Activated CD8-positive, alpha-beta T cell treated with anti-CD3 and anti-CD28 coated beads for 36 hours (primary cell): ENCODE results near the gene TNK2. TPM values are rescaled to one million over a fixed set of nuclear protein-coding genes. Genes with fewer than 3 reads are reported as not detected.

ENCODE experiments used
- ATAC-seq: fragments of 200-7000 bp; cut with Tn5 transposase; one replicate; pipeline ENCODE4 v1.10.0; 2021; ENCODE audit warnings: mild to moderate bottlenecking, moderate library complexity
- CTCF ChIA-PET: fragments of 350-600 bp; sonication (Branson Sonifier 250); formaldehyde crosslinking; loops from one replicate; lab custom pipeline; 2021; ENCODE audit warnings: antibody characterized with exemption; lab: Charles Lee
- POLR2A ChIA-PET: fragments of 350-600 bp; sonication (Branson Sonifier 250); formaldehyde crosslinking; loops from one replicate; lab custom pipeline; 2021; ENCODE audit warnings: antibody characterized with exemption; lab: Charles Lee
- DNase-seq: peaks from one replicate; pipeline ENCODE4 v3.0.0-alpha.2; 2020
- H3K27ac Mint-ChIP-seq: one replicate; pipeline ENCODE4 v1.8.0; 2021; ENCODE audit warnings: mild to moderate bottlenecking, mixed read lengths
- H3K27me3 Mint-ChIP-seq: one replicate; pipeline ENCODE4 v1.8.0; 2021; ENCODE audit warnings: mixed read lengths
- H3K36me3 Mint-ChIP-seq: one replicate; pipeline ENCODE4 v1.8.0; 2021; ENCODE audit warnings: low read depth, mixed read lengths
- H3K4me1 Mint-ChIP-seq: one replicate; pipeline ENCODE4 v1.8.0; 2021; ENCODE audit warnings: low read depth, mixed read lengths
- H3K4me3 Mint-ChIP-seq: one replicate; pipeline ENCODE4 v1.8.0; 2021; ENCODE audit warnings: mild to moderate bottlenecking, moderate library complexity, mixed read lengths
- H3K9me3 Mint-ChIP-seq: one replicate; pipeline ENCODE4 v1.8.0; 2021; ENCODE audit warnings: mixed read lengths
- intact Hi-C: fragments of 100-400 bp; cut with micrococcal nuclease; formaldehyde crosslinking; loops from one replicate; pipeline ENCODE4 v1.10.0; 2022
- total RNA-seq, 2 experiments: library from RNA; stranded (reverse); gene quantifications; one replicate each; pipeline ENCODE4 v1.2.3, GENCODE V29; 2021
- TF ChIP-seq, protein P1 (sequence below): fragments of 200-600 bp; IDR thresholded peaks from one replicate; pipeline ENCODE4 v1.8.0; 2022; ENCODE audit warnings: antibody characterized with exemption, mild to moderate bottlenecking

Gene TNK2
- total RNA-seq, 2 experiments from 2014 or later: 41.9 to 43.0 TPM

- POLR2A ChIA-PET: interaction anchor here (0.6 to 6.4 kb wide), 8 partner anchors 13 to 136 kb away, joined by 3 to 77 read pairs (median 3); partner anchors contain the start of gene TNK2
- intact Hi-C loops: loop anchor here (2.0 kb wide), 1 partner anchor 36 kb away; no protein-coding TSS in a partner anchor
- ATAC-seq (peak; percentile 80), DNase-seq (peak; percentile 87)
- H3K36me3 Mint-ChIP-seq: no peaks in the 10 kb centered on the region
- peak overlapping the region; percentile 80 for H3K4me3 Mint-ChIP-seq
- TF ChIP-seq, protein P1, sequence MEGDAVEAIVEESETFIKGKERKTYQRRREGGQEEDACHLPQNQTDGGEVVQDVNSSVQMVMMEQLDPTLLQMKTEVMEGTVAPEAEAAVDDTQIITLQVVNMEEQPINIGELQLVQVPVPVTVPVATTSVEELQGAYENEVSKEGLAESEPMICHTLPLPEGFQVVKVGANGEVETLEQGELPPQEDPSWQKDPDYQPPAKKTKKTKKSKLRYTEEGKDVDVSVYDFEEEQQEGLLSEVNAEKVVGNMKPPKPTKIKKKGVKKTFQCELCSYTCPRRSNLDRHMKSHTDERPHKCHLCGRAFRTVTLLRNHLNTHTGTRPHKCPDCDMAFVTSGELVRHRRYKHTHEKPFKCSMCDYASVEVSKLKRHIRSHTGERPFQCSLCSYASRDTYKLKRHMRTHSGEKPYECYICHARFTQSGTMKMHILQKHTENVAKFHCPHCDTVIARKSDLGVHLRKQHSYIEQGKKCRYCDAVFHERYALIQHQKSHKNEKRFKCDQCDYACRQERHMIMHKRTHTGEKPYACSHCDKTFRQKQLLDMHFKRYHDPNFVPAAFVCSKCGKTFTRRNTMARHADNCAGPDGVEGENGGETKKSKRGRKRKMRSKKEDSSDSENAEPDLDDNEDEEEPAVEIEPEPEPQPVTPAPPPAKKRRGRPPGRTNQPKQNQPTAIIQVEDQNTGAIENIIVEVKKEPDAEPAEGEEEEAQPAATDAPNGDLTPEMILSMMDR: no peak
- CTCF ChIA-PET: interaction anchor here (0.8 to 9.3 kb wide), 23 partner anchors 9 to 292 kb away, joined by 3 to 131 read pairs (median 4); partner anchors contain the start of gene TNK2
- H3K27ac Mint-ChIP-seq: peak overlapping the region; percentile 85
- peaks cover 41% of the 10 kb centered on the region for H3K4me1 Mint-ChIP-seq
- no peaks in the 10 kb centered on the region for H3K27me3 Mint-ChIP-seq
- H3K9me3 Mint-ChIP-seq: no peaks in the 10 kb centered on the region
Measured at GRCh38 chr3:195895078-195895860, 13.1 kb downstream of the TNK2 start.

- DNase-seq (no peak), ATAC-seq (no peak)
- Mint-ChIP-seq H3K4me1 (peaks cover 34% of the 10 kb centered on the region), H3K9me3 (no peaks in the 10 kb centered on the region), H3K4me3 (peak overlapping the region; percentile 43), H3K27ac (no peak overlapping the region), H3K27me3 (no peaks in the 10 kb centered on the region), H3K36me3 (no peaks in the 10 kb centered on the region)
- TF ChIP-seq, protein P1: no peak
- ChIA-PET CTCF (interaction anchor here (0.7 to 9.3 kb wide), 23 partner anchors 10 to 293 kb away, joined by 3 to 131 read pairs (median 4); partner anchors contain the start of gene TNK2), POLR2A (interaction anchor here (0.8 to 6.4 kb wide), 6 partner anchors 12 to 23 kb away, joined by 3 to 77 read pairs (median 4); partner anchors contain the start of gene TNK2)
- intact Hi-C loops: loop anchor here (2.0 kb wide), 1 partner anchor 35 kb away; no protein-coding TSS in a partner anchor
Measured at GRCh38 chr3:195893916-195894465, 14.4 kb downstream of the TNK2 start.

DNA sequence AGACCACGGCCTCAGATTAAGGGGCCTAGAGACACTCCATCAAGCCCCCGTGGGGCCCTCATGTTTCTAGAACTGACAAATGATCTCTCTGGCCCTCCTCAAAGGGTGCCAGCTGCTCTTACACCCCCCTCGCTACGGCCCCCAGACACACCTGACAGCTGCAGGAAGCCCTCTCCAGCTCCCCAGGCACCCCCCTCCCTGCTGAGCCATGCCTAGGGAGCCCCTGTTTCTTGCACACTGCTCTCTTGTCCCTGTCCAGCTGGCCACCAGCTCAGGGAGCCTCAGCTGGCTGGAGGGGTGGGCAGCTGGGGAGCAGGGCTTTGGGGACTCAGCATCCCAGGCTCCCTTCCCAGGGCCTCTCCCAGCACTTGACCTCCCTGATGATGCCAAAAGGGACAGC is 14.8 kb downstream of the TNK2 start:
- no peaks in the 10 kb centered on the region for H3K27me3 Mint-ChIP-seq
- POLR2A ChIA-PET: interaction anchor here (1.7 to 6.4 kb wide), 3 partner anchors 15 to 22 kb away, joined by 4 to 77 read pairs (median 14); partner anchors contain the start of gene TNK2
- no peaks in the 10 kb centered on the region for H3K9me3 Mint-ChIP-seq
- H3K4me3 Mint-ChIP-seq: no peak overlapping the region
- ATAC-seq: no peak
- no peaks in the 10 kb centered on the region for H3K36me3 Mint-ChIP-seq
- peaks cover 33% of the 10 kb centered on the region for H3K4me1 Mint-ChIP-seq
- no peak for DNase-seq
- CTCF ChIA-PET: interaction anchor here (1.0 to 9.3 kb wide), 11 partner anchors 9 to 130 kb away, joined by 3 to 131 read pairs (median 17); partner anchors contain the start of gene TNK2
- TF ChIP-seq, protein P1: no peak
- H3K27ac Mint-ChIP-seq: no peak overlapping the region
- intact Hi-C loops: no loop called here

DNA sequence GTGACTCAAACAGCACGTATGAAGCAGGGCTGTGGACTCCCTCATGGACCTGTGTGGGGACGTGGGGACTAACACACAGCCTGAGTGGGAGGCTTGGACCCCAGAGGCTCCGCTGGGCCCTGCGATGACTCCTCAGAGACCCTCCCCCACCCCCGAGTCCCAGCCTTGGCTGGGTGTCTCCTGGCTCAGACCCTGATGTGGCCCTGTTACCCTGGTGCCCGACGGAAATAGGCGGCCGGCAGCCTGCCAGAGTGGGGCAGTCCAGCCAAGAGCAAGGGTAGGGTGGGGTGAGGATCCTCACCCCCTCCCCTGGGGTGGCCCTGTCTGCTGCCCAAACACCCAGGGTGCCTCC is 15.3 kb downstream of the TNK2 start:
- no peak overlapping the region for H3K4me3 Mint-ChIP-seq
- ATAC-seq: no peak
- no peaks in the 10 kb centered on the region for H3K9me3 Mint-ChIP-seq
- no peaks in the 10 kb centered on the region for H3K36me3 Mint-ChIP-seq
- TF ChIP-seq, protein P1: no peak
- H3K4me1 Mint-ChIP-seq: peaks cover 28% of the 10 kb centered on the region
- ChIA-PET POLR2A (interaction anchor here (1.4 to 3.4 kb wide), 2 partner anchors 15 to 22 kb away, joined by 5 to 14 read pairs; partner anchors contain the start of gene TNK2), CTCF (interaction anchor here (2.0 to 9.3 kb wide), 7 partner anchors 9 to 39 kb away, joined by 17 to 131 read pairs (median 59); partner anchors contain the start of gene TNK2)
- no peaks in the 10 kb centered on the region for H3K27me3 Mint-ChIP-seq
- intact Hi-C loops: no loop called here
- no peak overlapping the region for H3K27ac Mint-ChIP-seq
- DNase-seq: no peak
